OCI-LY7 (cell line): ENCODE data around the gene SLC25A45. TPM values are rescaled to one million over a fixed set of nuclear protein-coding genes. Genes with fewer than 3 reads are reported as not detected.

ENCODE experiments used
- BruUV-seq: library from RNA; stranded (reverse); fragments of 400-500 nt; replicated peaks from 2 replicates; lab custom pipeline; 2021; lab: Mats Ljungman, UMichigan
- CTCF ChIA-PET: fragments of 300-600 bp; sonication (Branson Sonifier 250); formaldehyde crosslinking; loops from one replicate; lab custom pipeline; 2022; ENCODE audit warnings: antibody characterized with exemption; ENCODE audit not compliant: unreplicated experiment; lab: Charles Lee
- POLR2A ChIA-PET: fragments of 300-600 bp; sonication (Branson Sonifier 250); formaldehyde crosslinking; loops from one replicate; lab custom pipeline; 2022; ENCODE audit warnings: antibody characterized with exemption; lab: Charles Lee
- DNase-seq: peaks from one replicate; pipeline ENCODE4 v3.0.0-alpha.2; 2015; ENCODE audit warnings: low spot score
- H2AFZ ChIP-seq: fragments of 200-600 bp; sonication (generic), shearing (Covaris generic); 2 replicates; pipeline ENCODE4 v1.6.1; 2014; ENCODE audit warnings: mild to moderate bottlenecking, antibody characterized with exemption, low read length, moderate library complexity
- H3K27ac ChIP-seq: fragments of 200-600 bp; sonication (generic); 2 replicates; pipeline ENCODE4 v1.5.1; 2014; ENCODE audit warnings: mixed run types, low read depth, mild to moderate bottlenecking, moderate library complexity, low read length, inconsistent platforms; ENCODE audit not compliant: poor library complexity, severe bottlenecking
- H3K36me3 ChIP-seq: fragments of 200-600 bp; sonication (generic); 2 replicates; pipeline ENCODE4 v1.6.1; 2014; ENCODE audit warnings: mild to moderate bottlenecking, antibody characterized with exemption, low read length, moderate library complexity, mixed read lengths; ENCODE audit not compliant: insufficient read depth
- H3K4me1 ChIP-seq: fragments of 200-600 bp; sonication (generic); 2 replicates; pipeline ENCODE4 v1.5.1; 2014; ENCODE audit warnings: mild to moderate bottlenecking, low read length; ENCODE audit not compliant: insufficient read depth, poor library complexity, severe bottlenecking
- H3K4me2 ChIP-seq: fragments of 200-600 bp; sonication (generic); 2 replicates; pipeline ENCODE4 v1.6.1; 2014; ENCODE audit warnings: mild to moderate bottlenecking, low read length
- H3K4me3 ChIP-seq: fragments of 200-600 bp; sonication (generic); 2 replicates; pipeline ENCODE4 v1.5.1; 2014; ENCODE audit warnings: mild to moderate bottlenecking, low read depth, low read length; ENCODE audit not compliant: poor library complexity, severe bottlenecking
- H3K79me2 ChIP-seq: fragments of 200-600 bp; sonication (generic); 2 replicates; pipeline ENCODE4 v1.6.1; 2016; ENCODE audit warnings: low read depth, mild to moderate bottlenecking, low read length, moderate library complexity, mixed read lengths; ENCODE audit not compliant: insufficient read depth
- H3K9me2 ChIP-seq: fragments of 200-600 bp; sonication (generic); 2 replicates; pipeline ENCODE4 v1.6.1; 2016; ENCODE audit warnings: mild to moderate bottlenecking, low read length, mixed read lengths; ENCODE audit not compliant: insufficient read depth
- H3K9me3 ChIP-seq: fragments of 200-600 bp; sonication (generic); 2 replicates; pipeline ENCODE4 v1.6.1; 2014; ENCODE audit warnings: mild to moderate bottlenecking, mixed run types, low read length, mixed read lengths
- H4K20me1 ChIP-seq: fragments of 200-600 bp; sonication (generic); 2 replicates; pipeline ENCODE4 v1.6.1; 2014; ENCODE audit warnings: mild to moderate bottlenecking, antibody characterized with exemption, low read length, moderate library complexity, mixed read lengths; ENCODE audit not compliant: insufficient read depth
- CTCF ChIP-seq: fragments of 200-600 bp; sonication (generic); conservative IDR thresholded peaks from 2 replicates; pipeline ENCODE4 v1.5.1; 2014; ENCODE audit warnings: mild to moderate bottlenecking, antibody characterized with exemption, low read length, moderate library complexity, mixed read lengths
- EZH2phosphoT487 ChIP-seq: fragments of 200-600 bp; sonication (generic); IDR thresholded peaks from 2 replicates; pipeline ENCODE4 v1.6.1; 2018; ENCODE audit warnings: low read depth, borderline replicate concordance, mild to moderate bottlenecking, mixed run types, antibody characterized with exemption, low read length, moderate library complexity, mixed read lengths
- intact Hi-C: fragments of 100-400 bp; cut with micrococcal nuclease; formaldehyde crosslinking; loops from one replicate; pipeline ENCODE4 v1.10.0; 2022; ENCODE audit not compliant: unreplicated experiment
- total RNA-seq, 2 experiments: library from RNA; depleted of rRNA in 1 of 2; stranded (reverse); fragments of >200 nt in 1 of 2; shearing (Covaris generic) in 1 of 2; gene quantifications; 2 replicates each; pipeline ENCODE4 v1.2.3, GENCODE V29; 2014 to 2022

SLC25A45 gene
- total RNA-seq, 2 experiments from 2014 or later: 7.0 to 20.7 TPM

- Histone ChIP-seq H4K20me1 (0 out of 2 replicates have a peak, but pooled peaks cover under 1% of the 10 kb centered on the region), H3K4me1 (peaks cover 70% of the 10 kb centered on the region), H3K36me3 (peaks cover 14% of the 10 kb centered on the region), H3K9me3 (no peaks in the 10 kb centered on the region), H3K79me2 (peaks cover 55% of the 10 kb centered on the region), H3K4me2 (peak overlapping the region; percentile 91), H3K4me3 (peak overlapping the region; percentile 73), H3K27ac (peak overlapping the region; percentile 97), H2AFZ (no peak overlapping the region), H3K9me2 (no peaks in the 10 kb centered on the region)
- TF ChIP-seq EZH2phosphoT487 (no peak), CTCF (no peak)
- BruUV-seq: no TSS peak
- DNase-seq: peak; percentile 98
- POLR2A ChIA-PET: interaction anchor here (0.6 to 11.5 kb wide), 10 partner anchors 10 to 90 kb away, joined by 3 to 237 read pairs (median 14); partner anchors contain the start of gene MALAT1
- intact Hi-C loops: loop anchor here (1.0 to 5.0 kb wide), 2 partner anchors 24 to 52 kb away; no protein-coding TSS in a partner anchor
- CTCF ChIA-PET: interaction anchor here (0.6 to 1.8 kb wide), 3 partner anchors 11 to 967 kb away, joined by 3 to 5 read pairs (median 3); partner anchors contain the start of gene MALAT1
Observed at GRCh38 chr11:65418681-65419459, 36.4 kb upstream of the SLC25A45 start.

DNA sequence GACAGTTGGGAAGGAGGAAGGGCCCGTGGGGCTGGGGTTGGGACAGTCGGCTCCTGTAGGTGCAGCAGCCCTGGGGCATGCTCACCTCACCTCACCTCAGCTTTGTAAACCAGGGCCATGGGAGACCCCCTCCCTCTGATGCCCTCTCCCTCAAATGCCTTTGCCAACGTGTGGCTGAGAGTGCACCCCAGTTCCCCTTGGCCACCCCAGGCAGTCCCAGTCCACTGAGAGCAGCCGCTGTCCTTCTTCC, 35.9 kb upstream of the SLC25A45 start:
- Histone ChIP-seq H3K79me2 (peaks cover 50% of the 10 kb centered on the region), H3K4me1 (peaks cover 70% of the 10 kb centered on the region), H3K9me3 (no peaks in the 10 kb centered on the region), H4K20me1 (no peaks in the 10 kb centered on the region), H3K4me2 (peak overlapping the region; percentile 91), H3K27ac (peak overlapping the region; percentile 97), H3K36me3 (peaks cover 13% of the 10 kb centered on the region), H3K9me2 (no peaks in the 10 kb centered on the region), H3K4me3 (peak overlapping the region; percentile 73), H2AFZ (no peak overlapping the region)
- no peak for DNase-seq
- intact Hi-C loops: loop anchor here (5.0 kb wide), 1 partner anchor 51 kb away; no protein-coding TSS in a partner anchor
- ChIA-PET CTCF (interaction anchor here (0.7 kb wide), 1 partner anchor 967 kb away, joined by 3 read pairs; no protein-coding TSS in a partner anchor), POLR2A (interaction anchor here (1.2 to 11.5 kb wide), 5 partner anchors 12 to 89 kb away, joined by 3 to 237 read pairs (median 18); partner anchors contain the start of gene MALAT1)
- TF ChIP-seq CTCF (no peak), EZH2phosphoT487 (no peak)
- BruUV-seq: no TSS peak
